Immature natural killer cell (primary cell): ENCODE data around the gene CDR2. TPM values are rescaled to one million over a fixed set of nuclear protein-coding genes. Genes with fewer than 3 reads are reported as not detected.
"Not testable (repeated sequence)": the region's sequence is repeated elsewhere in the genome, so short reads cannot be mapped to it uniquely, and the experiment has no call there.

Source experiments
- DNase-seq, 3 donors: peaks; one replicate each; pipeline ENCODE4 v3.0.0; 2022; ENCODE audit warnings: mixed read lengths in 1 of 3
- H3K27ac Mint-ChIP-seq, 6 donors: one replicate each; pipeline ENCODE4 v1.8.0; 2020; ENCODE audit warnings: mixed read lengths in 6 of 6, mild to moderate bottlenecking in 5 of 6, inconsistent platforms in 4 of 6, moderate library complexity in 3 of 6
- H3K27me3 Mint-ChIP-seq, 3 donors: one replicate each; pipeline ENCODE4 v1.8.0; 2020 to 2021; ENCODE audit warnings: low read depth in 3 of 3, mild to moderate bottlenecking in 3 of 3, mixed read lengths in 3 of 3, moderate library complexity in 3 of 3, inconsistent platforms in 1 of 3
- H3K36me3 Mint-ChIP-seq, 3 donors: one replicate each; pipeline ENCODE4 v1.8.0; 2020; ENCODE audit warnings: mixed read lengths in 3 of 3, inconsistent platforms in 2 of 3, mild to moderate bottlenecking in 2 of 3
- H3K4me1 Mint-ChIP-seq, 2 donors: one replicate each; pipeline ENCODE4 v1.8.0; 2020; ENCODE audit warnings: inconsistent platforms in 2 of 2, mild to moderate bottlenecking in 2 of 2, mixed read lengths in 2 of 2, moderate library complexity in 1 of 2
- H3K4me3 Mint-ChIP-seq, 5 donors: one replicate each; pipeline ENCODE4 v1.8.0; 2020; ENCODE audit warnings: mild to moderate bottlenecking in 5 of 5, mixed read lengths in 5 of 5, inconsistent platforms in 3 of 5, moderate library complexity in 3 of 5
- H3K9me3 Mint-ChIP-seq, 6 donors: one replicate each; pipeline ENCODE4 v1.8.0; 2020; ENCODE audit warnings: mild to moderate bottlenecking in 6 of 6, mixed read lengths in 6 of 6, inconsistent platforms in 4 of 6, moderate library complexity in 3 of 6
- polyA plus RNA-seq, 3 donors: library from polyadenylated mRNA; unstranded; fragments of 300-500 nt; fragmentation: Illumina TruSeq; gene quantifications; one replicate each; pipeline ENCODE4 v1.2.3, GENCODE V29; 2021

CDR2 gene
- polyA plus RNA-seq, 3 donors from 2014 or later, result 9.6 to 21.7 (median 11.3) TPM

DNA sequence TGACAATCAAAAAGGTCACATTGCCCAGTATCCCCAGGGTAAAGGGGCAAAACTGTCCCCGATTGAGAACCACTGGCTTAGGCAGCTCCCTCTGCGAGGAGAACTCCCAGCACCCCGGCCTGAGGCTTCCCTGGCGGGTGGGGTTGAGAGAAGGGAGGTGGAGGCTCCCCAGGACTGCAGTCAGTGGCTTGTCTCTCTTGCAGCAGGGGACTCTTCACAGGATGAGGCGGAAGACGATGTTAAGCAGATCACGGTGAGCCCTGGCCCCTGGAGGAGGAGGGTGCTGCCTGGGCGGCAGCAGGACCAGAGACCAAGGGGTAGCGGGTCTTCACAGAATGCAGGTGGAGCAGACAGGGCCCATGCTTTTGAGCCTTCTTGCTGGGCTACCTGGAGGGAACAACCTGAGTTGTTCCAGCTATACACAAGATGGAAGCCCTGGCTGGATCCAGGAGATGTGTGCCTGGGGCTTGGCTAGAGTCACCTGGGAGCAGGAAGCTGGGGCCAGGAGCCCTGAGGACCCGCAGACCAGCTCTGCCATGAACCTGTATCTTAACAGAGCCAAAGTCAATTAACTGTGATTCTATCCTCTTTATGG, 60.4 kb downstream of the CDR2 start:
- no peaks in the 10 kb centered on the region for H3K27me3 Mint-ChIP-seq
- peaks cover 0 to 1% of the 10 kb centered on the region in 2 donors for H3K4me1 Mint-ChIP-seq
- H3K27ac Mint-ChIP-seq, result peak overlapping the region in 1 of 6 donors; percentile 12
- H3K9me3 Mint-ChIP-seq, result no peaks in the 10 kb centered on the region
- no peak for DNase-seq
- no peak overlapping the region for H3K4me3 Mint-ChIP-seq
- H3K36me3 Mint-ChIP-seq, result peaks cover 8 to 34% (median 10%) of the 10 kb centered on the region in 3 donors

DNA sequence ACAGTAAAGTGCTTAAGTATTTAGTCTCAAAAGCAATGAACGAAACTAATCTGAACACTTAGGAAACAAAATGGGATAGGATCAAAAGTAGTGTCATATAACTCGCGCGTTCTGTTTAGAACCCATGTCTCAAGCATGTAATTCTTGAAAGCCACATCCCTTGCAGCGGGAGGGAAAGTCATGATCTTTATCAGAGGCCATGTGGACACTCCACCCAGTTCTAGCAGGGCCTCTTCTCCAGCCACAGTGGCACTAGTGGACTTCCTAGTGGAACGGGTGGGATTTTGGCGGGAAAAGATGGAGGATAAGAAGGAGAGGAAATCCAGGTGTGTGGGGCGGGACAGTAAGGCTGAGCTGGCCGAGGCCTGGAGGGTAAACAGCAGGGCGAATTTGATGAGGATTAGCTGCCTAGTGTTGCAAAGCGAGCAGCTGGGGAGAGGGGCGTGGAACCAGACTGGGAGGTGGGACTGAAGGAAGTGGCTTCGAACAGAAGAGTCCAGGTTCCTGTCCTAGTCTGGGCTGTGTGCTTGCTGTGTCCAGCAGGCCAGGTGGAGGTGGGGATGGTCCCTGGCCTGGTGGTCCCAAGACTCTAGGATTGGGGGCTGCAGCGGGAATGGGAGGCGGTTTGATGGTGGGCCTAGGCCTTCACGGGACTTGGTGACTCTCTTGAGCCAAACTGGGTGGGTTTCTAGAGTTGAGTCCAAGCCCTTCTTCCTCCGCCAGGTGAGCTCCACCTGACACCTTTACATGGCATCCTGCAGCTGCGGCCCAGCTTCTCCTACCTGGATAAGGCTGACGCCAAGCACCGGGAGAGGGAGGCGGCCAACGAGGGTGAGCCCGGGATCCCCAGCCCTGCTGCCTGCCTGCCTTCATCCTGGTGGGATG, 61.3 kb downstream of the CDR2 start:
- no peak for DNase-seq
- no peak overlapping the region for H3K4me3 Mint-ChIP-seq
- H3K36me3 Mint-ChIP-seq, result peaks cover 8 to 34% (median 10%) of the 10 kb centered on the region in 3 donors
- H3K27ac Mint-ChIP-seq, result no peak overlapping the region
- peaks cover 0 to under 1% (median 0%) of the 10 kb centered on the region in 3 donors for H3K27me3 Mint-ChIP-seq
- no peaks in the 10 kb centered on the region for H3K4me1 Mint-ChIP-seq
- H3K9me3 Mint-ChIP-seq, result no peaks in the 10 kb centered on the region

DNA sequence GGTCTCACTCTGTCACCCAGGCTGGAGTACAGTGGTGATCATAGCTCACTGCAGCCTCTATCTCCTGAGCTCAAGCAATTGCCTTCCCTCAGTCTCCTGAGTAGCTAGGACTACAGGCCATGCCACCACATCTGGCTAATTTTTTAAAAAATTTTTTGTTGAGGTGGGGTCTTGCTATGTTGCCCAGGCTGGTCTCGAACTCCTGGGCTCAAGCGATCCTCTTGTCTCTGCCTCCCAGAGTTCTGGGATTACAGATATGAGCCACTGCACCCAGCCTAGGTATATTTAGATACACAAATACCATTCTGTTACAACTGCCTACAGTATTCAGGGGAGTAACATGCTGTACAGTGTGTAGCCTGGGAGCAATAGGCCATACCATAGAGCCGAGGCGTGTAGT, 62.9 kb downstream of the CDR2 start:
- peaks cover 0 to 4% (median 0%) of the 10 kb centered on the region in 3 donors for H3K27me3 Mint-ChIP-seq
- DNase-seq, result no peak
- H3K36me3 Mint-ChIP-seq, result peaks cover 5 to 30% (median 10%) of the 10 kb centered on the region in 3 donors
- no peaks in the 10 kb centered on the region for H3K4me1 Mint-ChIP-seq
- no peak overlapping the region for H3K27ac Mint-ChIP-seq
- no peak overlapping the region for H3K4me3 Mint-ChIP-seq
- H3K9me3 Mint-ChIP-seq, result no peaks in the 10 kb centered on the region

DNA sequence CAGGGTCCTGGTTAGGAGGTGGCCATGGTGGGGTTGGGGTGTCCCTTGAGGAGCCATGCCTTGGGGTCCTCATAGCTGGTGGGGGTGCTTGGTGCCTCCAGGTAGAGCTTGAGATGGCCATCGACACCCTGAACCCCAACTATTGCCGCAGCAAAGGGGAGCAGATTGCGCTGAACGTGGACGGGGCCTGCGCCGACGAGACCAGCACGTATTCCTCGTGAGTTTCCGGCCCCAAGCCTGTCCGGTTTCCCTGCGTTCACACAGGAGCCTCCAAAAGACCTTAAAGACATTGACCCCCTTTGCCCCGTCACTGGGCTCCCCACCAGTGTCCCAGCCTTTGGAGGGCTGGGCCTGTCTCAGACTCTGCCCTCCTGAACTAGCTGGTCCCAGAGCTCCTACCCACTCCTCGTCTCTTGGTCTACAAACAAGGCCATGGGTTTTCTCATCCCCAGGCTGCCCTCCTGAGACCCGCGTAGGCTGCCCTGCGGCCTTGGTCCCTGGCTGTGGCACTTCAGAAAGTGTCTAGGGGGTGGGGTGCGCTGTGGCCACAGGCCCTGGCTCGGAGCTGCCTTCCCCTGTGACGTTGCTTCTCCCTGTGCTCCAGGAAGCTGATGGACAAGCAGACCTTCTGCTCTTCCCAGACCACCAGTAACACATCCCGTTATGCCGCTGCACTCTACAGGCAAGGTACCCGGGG, 65.4 kb downstream of the CDR2 start:
- Mint-ChIP-seq H3K27ac (no peak overlapping the region), H3K27me3 (peaks cover 0 to 4% (median 2%) of the 10 kb centered on the region in 3 donors), H3K4me1 (no peaks in the 10 kb centered on the region), H3K4me3 (no peak overlapping the region), H3K36me3 (peaks cover 3 to 23% (median 4%) of the 10 kb centered on the region in 3 donors), H3K9me3 (no peaks in the 10 kb centered on the region)
- no peak for DNase-seq

DNA sequence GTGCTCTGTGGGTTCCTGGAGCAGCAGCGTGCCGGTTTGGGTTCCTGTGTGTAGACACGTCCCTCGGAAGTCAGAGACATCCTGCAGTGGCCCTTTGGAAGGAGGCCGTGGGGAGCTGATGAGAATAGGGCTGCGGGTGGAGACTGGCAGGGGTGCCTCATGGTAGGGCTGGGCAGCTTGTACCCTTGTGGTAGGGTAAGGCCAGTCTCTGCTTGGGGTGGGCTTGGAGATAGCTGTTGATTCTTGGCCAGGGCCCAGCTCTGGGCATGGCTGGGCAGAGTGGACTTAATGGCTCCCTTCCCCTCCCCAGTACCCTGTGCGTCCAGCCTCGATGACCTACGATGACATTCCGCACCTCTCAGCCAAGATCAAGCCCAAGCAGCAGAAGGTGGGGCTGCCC, 66.6 kb downstream of the CDR2 start:
- Mint-ChIP-seq H3K4me1 (peaks cover 0 to 5% of the 10 kb centered on the region in 2 donors), H3K4me3 (no peak overlapping the region), H3K36me3 (peaks cover 3 to 25% (median 4%) of the 10 kb centered on the region in 3 donors), H3K27ac (no peak overlapping the region), H3K27me3 (peaks cover 0 to 4% (median 3%) of the 10 kb centered on the region in 3 donors), H3K9me3 (no peaks in the 10 kb centered on the region)
- no peak for DNase-seq

DNA sequence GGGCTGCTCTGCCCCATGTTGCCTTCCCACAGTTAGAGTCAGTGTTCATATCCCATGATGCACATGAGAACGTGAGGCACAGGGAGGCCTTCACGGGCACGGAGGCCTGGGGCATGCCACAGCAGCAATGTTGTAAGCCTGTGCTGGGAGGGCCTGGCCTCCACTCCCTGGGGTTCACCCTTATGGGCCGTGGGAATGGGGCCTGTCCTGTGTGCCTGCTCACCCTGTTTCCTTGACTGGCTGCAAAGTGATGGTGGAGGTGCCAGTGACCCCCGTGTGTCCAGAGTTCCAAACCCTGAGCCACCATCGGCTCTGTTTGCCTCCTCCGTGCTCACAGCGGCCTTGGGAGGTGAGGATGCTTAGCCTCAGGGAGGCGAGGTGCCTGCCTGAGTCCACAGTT, 67.6 kb downstream of the CDR2 start:
- no peak overlapping the region for H3K27ac Mint-ChIP-seq

DNA sequence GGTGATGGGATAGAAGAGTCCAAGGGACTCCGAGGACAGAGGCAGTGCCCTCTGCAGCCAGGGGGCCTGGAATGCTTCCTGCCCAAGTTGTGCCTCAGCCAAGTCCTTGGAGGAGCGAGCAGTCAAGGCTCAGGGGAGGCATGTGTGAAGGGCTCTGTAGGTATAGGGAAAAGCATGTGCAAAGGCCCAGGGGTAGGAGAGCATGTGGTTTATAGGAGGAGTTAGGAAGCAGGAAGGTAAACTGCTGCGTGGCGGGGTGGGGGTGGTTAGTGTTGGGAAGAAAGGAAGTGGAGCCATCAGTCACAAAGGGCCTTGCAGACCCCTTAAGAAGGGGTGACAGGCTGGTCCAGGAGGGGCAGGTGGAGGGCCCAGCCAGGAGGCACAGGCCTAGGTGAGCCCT, 70.0 kb downstream of the CDR2 start:
- Mint-ChIP-seq H3K27me3 (peaks cover 0 to 8% (median 3%) of the 10 kb centered on the region in 3 donors), H3K4me3 (no peak overlapping the region), H3K36me3 (peaks cover 3 to 18% (median 4%) of the 10 kb centered on the region in 3 donors), H3K9me3 (no peaks in the 10 kb centered on the region), H3K4me1 (peaks cover 19 to 33% of the 10 kb centered on the region in 2 donors), H3K27ac (no peak overlapping the region)
- DNase-seq, result no peak

More for the DNA sequence above, 67.6 kb downstream of the CDR2 start:
- no peak for DNase-seq
- peaks cover 0 to 4% (median 3%) of the 10 kb centered on the region in 3 donors for H3K27me3 Mint-ChIP-seq
- peaks cover 5 to 15% of the 10 kb centered on the region in 2 donors for H3K4me1 Mint-ChIP-seq
- no peaks in the 10 kb centered on the region for H3K9me3 Mint-ChIP-seq
- H3K36me3 Mint-ChIP-seq, result peaks cover 3 to 20% (median 5%) of the 10 kb centered on the region in 3 donors
- H3K4me3 Mint-ChIP-seq, result no peak overlapping the region

DNA sequence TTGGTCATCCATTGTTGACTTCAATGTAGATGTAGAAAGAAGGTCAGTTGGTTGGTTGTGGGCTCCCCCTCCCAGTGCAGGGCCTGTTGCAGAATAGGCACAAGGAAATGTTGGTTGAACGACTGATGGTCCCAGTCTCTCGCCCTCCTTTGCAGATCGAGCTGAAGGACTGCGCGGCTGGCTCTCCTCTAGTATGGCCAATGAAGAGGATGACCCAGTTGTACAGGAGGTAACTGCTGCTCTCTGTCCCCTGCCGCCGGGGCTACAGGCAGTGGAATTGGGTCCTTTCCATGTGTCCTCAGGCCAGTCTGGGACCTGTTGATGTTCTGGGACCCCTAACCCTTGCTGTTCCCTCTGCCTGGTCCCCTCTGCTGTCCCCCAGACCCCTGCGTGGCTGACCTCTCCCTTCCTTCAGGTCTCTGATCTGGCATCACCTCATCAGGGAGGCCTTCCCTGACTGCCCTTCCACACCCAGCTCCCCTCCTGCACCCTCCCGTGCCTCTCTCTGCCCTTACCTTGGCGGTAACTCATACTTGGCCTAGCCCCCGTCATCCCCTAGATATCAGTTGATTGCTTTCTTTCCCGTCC, 71.5 kb downstream of the CDR2 start:
- Mint-ChIP-seq H3K9me3 (no peaks in the 10 kb centered on the region), H3K27me3 (peaks cover 10 to 14% (median 11%) of the 10 kb centered on the region in 3 donors), H3K27ac (peak overlapping the region in 2 of 6 donors; percentile 30 to 51), H3K4me1 (peaks cover 31 to 48% of the 10 kb centered on the region in 2 donors), H3K36me3 (peaks cover 3 to 17% (median 4%) of the 10 kb centered on the region in 3 donors), H3K4me3 (peak overlapping the region in 1 of 5 donors; percentile 32)
- no peak for DNase-seq

DNA sequence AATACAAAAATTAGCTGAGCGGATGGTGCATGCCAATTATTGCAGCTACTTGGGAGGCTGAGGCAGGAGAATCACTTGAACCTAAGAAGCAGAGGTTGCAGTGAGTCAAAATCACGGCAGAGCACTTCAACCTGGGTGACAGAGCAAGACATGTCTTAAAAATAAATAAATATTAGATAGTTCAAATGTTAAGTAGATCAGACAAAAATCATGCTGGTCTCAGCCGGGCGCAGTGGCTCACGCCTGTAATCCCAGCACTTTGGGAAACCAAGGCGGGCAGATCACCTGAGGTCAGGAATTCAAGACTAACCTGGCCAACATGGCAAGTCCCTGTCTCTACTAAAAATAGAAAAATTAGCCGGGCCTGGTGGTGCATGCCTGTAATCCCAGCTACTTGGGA, 73.0 kb downstream of the CDR2 start:
- peaks cover 3 to 15% (median 4%) of the 10 kb centered on the region in 3 donors for H3K36me3 Mint-ChIP-seq
- H3K4me1 Mint-ChIP-seq, result peaks cover 35 to 55% of the 10 kb centered on the region in 2 donors
- H3K27ac Mint-ChIP-seq, H3K4me3 Mint-ChIP-seq, DNase-seq, H3K9me3 Mint-ChIP-seq: not testable (repeated sequence)
- H3K27me3 Mint-ChIP-seq, result peaks cover 22 to 24% (median 24%) of the 10 kb centered on the region in 3 donors

DNA sequence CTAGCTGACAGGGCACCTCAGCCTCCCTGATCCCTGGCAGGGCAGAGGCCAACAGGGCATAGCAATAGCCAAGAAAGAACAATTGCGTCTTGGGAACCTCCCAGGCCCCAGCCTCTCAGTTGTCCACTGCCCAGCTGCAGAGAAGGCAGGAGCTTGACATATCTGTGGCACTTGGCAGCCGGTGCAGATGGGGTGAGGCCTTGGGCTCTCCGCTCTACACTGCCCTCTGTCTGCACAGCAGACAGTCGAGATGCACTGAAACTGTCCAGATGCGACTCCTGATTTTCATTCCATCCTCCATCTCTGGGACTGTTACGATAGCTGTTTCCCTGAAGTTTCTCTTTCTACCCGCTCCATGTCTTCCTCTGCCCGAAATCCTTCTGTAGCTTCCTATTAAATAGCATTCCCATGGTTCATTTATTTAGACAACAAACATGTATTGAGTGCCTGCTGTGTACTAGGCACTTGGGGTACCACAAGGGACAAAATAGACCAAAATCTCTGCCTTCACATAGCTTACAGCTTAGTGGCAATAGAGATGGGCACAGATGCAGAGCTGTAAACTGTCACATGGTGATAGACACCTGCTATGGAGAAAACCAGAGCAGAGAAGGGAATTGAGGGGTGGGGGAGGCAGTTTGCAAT, 73.9 kb downstream of the CDR2 start:
- Mint-ChIP-seq H3K9me3 (peaks cover 0 to 3% (median 0%) of the 10 kb centered on the region in 6 donors), H3K27ac (peak overlapping the region; percentile 6 to 77 (median 58)), H3K4me1 (peaks cover 40 to 62% of the 10 kb centered on the region in 2 donors), H3K36me3 (peaks cover 3 to 14% (median 4%) of the 10 kb centered on the region in 3 donors), H3K27me3 (peaks cover 24 to 31% (median 29%) of the 10 kb centered on the region in 3 donors), H3K4me3 (peak overlapping the region in 1 of 5 donors; percentile 18)
- DNase-seq, result peak in 2 of 3 donors; percentile 21

DNA sequence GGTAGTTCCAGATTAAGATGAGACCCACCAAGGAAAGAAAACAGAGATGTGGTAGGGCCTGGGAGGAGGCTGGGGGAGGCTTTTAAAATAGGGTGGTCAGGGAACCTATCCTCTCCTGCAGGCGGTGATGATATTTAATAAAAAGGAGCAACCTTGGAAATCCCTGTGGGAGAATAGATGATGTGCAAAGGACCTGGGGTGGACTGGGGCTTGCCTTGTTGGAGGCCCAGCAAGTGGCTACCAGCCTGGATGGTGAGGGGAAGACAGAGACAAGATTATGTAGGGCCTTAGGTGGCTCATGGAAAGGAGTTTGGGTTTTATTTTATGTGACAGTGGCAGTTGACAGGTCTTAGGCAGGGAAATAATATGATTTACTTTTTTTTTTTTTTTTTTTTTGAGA, 75.4 kb downstream of the CDR2 start:
- Mint-ChIP-seq H3K27ac (peak overlapping the region; percentile 97 to 100 (median 99)), H3K9me3 (peaks cover 0 to 3% (median 0%) of the 10 kb centered on the region in 6 donors), H3K4me1 (peaks cover 40 to 62% of the 10 kb centered on the region in 2 donors), H3K27me3 (peaks cover 24 to 31% (median 29%) of the 10 kb centered on the region in 3 donors), H3K36me3 (peaks cover 0 to 10% (median 4%) of the 10 kb centered on the region in 3 donors), H3K4me3 (peak overlapping the region in 4 of 5 donors; percentile 91 to 99 (median 94))
- no peak for DNase-seq

DNA sequence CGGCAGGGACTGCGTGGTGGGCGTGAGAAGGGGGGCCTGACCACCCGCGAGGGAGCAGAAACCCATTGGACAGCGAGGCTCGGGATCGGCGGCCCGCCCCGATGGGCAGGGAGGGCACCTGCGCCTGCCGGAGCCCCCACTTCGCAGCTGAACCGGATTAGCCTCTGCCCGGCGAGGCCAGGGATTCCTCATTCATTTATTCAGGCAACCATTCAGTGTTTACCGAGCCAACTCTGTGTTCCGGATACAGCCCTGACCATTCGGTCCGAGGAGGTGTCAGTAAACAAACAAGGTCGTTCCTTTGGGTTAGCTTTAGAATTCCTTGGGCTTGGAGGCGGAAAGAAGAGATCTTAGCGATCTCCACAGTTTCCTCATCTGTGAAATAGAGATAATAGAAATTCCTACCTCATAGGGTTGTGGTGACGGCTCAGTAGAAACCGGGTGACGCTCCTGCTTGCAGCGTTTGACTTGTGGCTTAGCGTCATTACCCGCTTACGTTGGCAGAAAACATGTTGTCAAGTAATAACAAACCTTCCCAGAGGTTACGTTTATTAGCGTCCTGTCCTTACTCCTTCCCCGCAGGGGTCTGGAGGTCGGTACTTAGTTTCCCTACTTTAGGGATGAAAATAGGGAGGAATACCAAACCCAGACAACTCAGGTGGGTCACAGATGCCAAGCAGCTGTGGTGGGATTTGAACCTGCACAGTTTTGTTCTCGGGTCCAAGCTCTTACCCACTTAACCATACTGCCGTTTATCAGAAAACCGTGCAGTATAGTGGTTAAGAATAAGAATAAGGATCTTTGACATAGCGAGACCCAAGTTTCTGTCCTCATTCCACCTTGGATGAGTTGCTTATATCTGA, 76.3 kb downstream of the CDR2 start:
- peaks cover 0 to 6% (median 4%) of the 10 kb centered on the region in 3 donors for H3K36me3 Mint-ChIP-seq
- H3K27me3 Mint-ChIP-seq, result peaks cover 22 to 31% (median 29%) of the 10 kb centered on the region in 3 donors
- peaks cover 0 to 3% (median 0%) of the 10 kb centered on the region in 6 donors for H3K9me3 Mint-ChIP-seq
- peak; percentile 79 to 85 (median 83) for DNase-seq
- peaks cover 40 to 58% of the 10 kb centered on the region in 2 donors for H3K4me1 Mint-ChIP-seq
- H3K4me3 Mint-ChIP-seq, result peak overlapping the region; percentile 91 to 99 (median 94)
- H3K27ac Mint-ChIP-seq, result peak overlapping the region; percentile 97 to 100 (median 99)
